WI38 (cell line): ENCODE measurements around the gene OR5D16.
"Not testable (repeated sequence)": the region's sequence is repeated elsewhere in the genome, so short reads cannot be mapped to it uniquely, and the experiment has no call there.

ENCODE experiments used
- H3K4me3 ChIP-seq: 2 replicates; pipeline ENCODE4 v1.5.1; 2011; ENCODE audit warnings: low read depth, mild to moderate bottlenecking, control low read depth, low read length
- TF ChIP-seq, protein P1 (sequence below): IDR thresholded peaks from 2 replicates; pipeline ENCODE4 v1.5.1; 2012; ENCODE audit warnings: low read depth, mild to moderate bottlenecking, control low read depth, low read length

The OR5D16 gene

DNA sequence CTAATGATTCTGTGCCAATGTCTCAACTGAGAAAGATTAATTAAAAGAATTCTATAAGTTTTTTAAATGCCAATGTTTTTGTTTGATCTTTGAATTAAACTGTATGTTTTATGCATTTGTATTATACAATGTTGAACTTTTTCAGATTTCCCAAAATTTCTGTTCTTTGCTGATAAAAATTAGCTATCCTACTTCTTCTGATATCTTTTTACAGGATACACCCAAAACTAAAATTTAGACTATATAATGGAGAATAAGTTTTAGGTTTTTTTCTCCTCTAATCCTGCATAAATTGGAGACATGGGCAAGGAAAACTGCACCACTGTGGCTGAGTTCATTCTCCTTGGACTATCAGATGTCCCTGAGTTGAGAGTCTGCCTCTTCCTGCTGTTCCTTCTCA, 11.6 kb upstream of the OR5D16 start, which contains the start of gene OR5L2:
Gene OR5L2, plus strand, starts transcription at position 301 of the 400 bp plus-strand sequence. Its CDS starts 0 bp downstream, at position 301.
- TF ChIP-seq, protein P1, sequence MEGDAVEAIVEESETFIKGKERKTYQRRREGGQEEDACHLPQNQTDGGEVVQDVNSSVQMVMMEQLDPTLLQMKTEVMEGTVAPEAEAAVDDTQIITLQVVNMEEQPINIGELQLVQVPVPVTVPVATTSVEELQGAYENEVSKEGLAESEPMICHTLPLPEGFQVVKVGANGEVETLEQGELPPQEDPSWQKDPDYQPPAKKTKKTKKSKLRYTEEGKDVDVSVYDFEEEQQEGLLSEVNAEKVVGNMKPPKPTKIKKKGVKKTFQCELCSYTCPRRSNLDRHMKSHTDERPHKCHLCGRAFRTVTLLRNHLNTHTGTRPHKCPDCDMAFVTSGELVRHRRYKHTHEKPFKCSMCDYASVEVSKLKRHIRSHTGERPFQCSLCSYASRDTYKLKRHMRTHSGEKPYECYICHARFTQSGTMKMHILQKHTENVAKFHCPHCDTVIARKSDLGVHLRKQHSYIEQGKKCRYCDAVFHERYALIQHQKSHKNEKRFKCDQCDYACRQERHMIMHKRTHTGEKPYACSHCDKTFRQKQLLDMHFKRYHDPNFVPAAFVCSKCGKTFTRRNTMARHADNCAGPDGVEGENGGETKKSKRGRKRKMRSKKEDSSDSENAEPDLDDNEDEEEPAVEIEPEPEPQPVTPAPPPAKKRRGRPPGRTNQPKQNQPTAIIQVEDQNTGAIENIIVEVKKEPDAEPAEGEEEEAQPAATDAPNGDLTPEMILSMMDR: no peak

DNA sequence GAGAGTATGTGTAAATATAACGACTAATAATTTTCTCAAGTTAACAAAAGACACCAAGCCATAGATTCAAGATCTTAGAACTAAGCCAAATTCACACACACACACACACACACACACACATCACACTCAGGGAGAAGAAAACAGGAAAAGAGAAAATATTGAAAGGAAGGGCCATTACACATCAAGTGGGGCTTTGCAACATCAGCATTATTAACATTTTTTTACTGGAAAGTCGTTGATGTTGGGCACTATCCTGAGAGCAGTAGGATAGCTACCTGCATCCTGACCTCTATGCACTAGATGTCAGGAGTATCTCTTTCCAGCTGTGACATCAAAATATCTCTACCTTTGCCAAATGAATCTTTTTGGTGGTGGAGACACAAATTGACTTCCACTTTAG, 8.9 kb downstream of the OR5D16 start:
- H3K4me3 ChIP-seq: no peak overlapping the region
- TF ChIP-seq, protein P1: no peak

More for the DNA sequence above, 11.6 kb upstream of the OR5D16 start, which contains the start of gene OR5L2:
- H3K4me3 ChIP-seq: no peak within 1 kb of the TSS

DNA sequence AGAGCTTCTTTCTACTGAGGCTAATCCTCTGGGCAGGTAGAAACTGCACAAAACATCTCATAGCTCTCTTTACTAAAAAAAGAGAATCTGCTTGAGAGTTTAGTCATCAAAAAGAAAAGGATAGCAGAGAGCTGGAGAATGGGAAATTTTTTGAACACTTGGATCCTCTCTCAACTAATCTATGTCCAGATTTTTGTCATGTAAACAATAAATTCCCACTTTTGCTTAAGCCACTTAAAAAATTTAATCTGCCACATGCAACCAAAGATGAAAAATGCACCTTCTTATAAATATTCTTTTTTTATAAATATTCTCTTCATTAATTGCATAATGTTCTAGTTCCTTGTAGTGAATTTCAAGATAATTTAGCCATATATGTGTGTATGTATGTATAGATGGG, 10.5 kb downstream of the OR5D16 start:
- H3K4me3 ChIP-seq: no peak overlapping the region
- TF ChIP-seq, protein P1: no peak

DNA sequence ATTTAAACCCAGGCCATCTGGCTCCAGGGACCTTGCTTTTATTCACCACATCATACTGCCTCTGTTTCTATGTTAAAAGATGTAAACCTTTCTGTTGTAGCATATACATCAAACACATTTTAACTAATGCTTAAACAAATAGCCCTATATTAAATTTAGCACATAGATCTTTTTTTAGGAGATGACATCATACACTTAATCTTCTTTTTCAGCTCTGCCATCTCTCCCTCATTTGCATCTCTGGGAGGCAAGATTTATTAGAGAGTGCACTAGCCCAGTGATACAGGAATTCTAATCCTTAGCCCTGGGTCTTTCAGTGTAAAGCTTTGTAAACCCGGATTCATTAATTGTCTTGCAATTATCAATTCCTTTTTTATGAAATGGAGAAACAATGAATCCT, 13.6 kb downstream of the OR5D16 start:
- no peak overlapping the region for H3K4me3 ChIP-seq
- TF ChIP-seq, protein P1: no peak

DNA sequence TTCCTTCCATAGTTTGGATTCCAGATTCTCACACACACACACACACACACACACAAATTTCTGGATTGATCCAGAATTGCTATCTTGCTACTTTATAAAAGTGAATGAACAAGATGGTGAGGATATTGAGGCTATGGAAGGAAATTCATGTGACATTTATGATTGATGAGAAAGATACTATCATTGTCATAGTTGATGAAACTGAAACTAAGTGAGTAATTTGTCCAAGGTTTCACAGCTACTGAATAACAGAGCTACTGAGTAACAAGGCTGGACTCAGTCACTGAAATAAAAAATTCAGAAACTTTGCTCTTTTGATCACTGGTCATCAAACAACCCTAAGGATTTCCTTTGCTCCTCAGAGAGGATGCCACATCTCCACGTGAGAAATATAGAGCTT, 16.2 kb downstream of the OR5D16 start:
- TF ChIP-seq, protein P1: no peak
- H3K4me3 ChIP-seq: no peak overlapping the region

DNA sequence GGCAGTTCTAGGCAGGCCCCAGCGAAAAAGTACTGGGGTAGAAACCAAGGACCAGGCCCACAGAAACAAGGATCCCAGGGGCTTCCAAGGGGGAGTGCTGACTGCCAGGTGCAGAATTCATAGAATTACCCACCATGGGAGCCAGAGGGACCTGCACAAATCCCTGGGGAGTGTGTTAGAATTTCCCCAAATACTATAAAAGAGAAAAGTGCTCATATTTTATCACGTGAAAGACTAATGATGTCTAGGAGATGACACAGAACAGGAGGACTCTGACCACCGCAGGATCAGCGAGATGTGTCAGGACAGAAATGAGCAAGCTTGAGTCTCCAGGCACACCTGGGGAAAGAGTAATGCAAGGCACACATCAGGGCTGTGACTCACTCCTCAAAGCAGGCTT, 28.8 kb downstream of the OR5D16 start:
- not testable (repeated sequence) for H3K4me3 ChIP-seq

DNA sequence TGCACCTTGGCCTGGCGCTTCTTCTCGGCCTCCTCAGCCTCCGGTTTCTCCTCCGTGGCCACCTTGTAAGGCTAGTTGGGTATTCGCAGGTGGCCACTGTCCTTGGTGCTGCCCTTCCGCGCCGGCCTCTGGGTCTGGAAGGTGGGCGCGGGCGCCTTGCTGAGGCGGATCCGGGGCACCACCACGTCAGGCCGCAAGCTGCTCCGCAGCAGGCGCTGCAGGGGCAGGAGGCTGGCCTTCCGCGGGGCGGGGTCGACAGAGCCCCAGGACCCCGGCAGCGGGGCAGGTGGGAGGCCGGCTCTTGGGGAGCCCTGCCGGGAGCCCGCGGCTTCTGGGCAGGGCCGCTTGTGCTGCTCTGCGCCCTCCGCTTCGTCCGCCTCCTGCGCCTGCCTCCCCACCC, 34.2 kb downstream of the OR5D16 start:
- not testable (repeated sequence) for H3K4me3 ChIP-seq

DNA sequence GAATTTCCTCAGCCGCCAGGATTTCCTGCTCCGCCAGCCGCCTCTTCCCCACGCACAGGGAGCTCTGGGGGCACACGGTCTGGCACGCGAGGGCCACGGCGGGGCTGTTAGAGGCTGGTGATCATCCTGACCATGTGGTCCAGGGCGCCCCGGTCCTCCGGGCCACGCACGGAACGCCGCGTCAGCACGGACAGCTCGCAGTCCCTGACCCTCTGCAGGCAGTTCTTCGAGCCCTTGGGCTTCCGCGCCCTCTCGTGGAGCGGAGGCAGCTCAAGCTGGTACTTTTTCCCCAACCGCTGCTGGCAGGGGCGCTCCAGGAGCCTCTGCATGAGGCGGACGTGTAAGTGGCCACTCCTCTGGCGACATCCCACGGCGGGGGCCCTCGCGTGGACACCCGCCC, 34.6 kb downstream of the OR5D16 start:
- not testable (repeated sequence) for H3K4me3 ChIP-seq

DNA sequence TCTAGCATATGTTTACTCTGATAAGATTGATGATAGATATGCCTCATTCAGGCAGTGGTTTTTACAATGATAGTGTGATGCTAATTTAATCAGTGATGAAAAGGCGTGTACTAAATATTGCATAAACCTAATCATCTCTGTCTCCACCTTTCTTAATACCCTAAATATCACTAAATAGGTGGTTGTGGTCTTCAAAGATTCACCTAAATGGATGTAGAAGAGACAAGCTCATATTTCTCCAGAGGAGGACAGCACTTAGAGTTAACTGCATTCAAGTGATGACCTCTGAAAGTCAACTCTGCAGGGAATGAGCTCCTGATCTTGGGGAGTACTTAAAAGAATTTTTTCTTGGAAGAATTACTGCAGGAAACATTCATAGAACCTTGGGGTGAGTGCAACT, 44.4 kb downstream of the OR5D16 start, which contains the start of gene TRIM51:
Gene TRIM51, plus strand, starts transcription at position 301 of the 400 bp plus-strand sequence. CDS start 2,132 bp downstream, outside the sequence.
- not testable (repeated sequence) for H3K4me3 ChIP-seq

DNA sequence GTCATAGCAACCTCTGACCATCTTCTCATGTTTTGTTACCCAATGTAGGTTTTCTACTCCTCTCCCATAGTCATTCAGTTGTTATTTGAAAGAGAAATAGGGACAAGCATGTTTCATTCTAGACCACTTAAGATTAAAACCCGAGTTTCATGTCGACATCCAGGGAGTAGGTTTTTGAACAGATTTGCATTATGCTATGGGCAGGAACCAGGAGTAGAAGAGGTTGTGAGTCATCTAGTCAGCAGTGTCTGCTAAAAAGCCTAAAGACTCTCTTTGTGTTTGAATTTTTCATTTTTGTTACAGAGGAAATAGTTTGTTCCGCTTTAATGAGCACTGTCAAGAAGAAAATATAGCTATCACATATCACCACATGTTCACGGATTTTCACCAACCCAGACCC, 46.4 kb downstream of the OR5D16 start:
- not testable (repeated sequence) for H3K4me3 ChIP-seq

DNA sequence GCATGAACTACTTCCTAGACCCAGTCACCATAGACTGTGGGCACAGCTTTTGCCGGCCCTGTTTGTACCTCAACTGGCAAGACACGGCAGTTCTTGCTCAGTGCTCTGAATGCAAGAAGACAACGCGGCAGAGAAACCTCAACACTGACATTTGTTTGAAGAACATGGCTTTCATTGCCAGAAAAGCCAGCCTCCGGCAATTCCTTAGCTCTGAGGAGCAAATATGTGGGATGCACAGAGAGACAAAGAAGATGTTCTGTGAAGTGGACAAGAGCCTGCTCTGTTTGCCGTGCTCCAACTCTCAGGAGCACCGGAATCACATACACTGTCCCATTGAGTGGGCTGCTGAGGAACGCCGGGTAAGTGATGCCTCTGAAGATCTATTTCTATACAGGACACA, 46.9 kb downstream of the OR5D16 start:
- not testable (repeated sequence) for H3K4me3 ChIP-seq
